ENCODE results near the gene PHGDH. TPM values are rescaled to one million over a fixed set of nuclear protein-coding genes. Genes with fewer than 3 reads are reported as not detected.

Gene PHGDH
- total and polyA plus RNA-seq, 2 of the 13 experiments (the other 11 are each of a cell fraction or from before 2014, with no cell fraction given) = 95.8 to 133 TPM

- TF ChIP-seq POGK (CRISPR knock-in tag; conservative IDR thresholded peaks at IDR 0.05) = peak; percentile 69; the same call in 1 of the 2 replicates
- TF ChIP-seq ZNF513 (CRISPR knock-in tag; conservative IDR thresholded peaks at IDR 0.05) = no peak
- TF ChIP-seq MXD1 (CRISPR knock-in tag; IDR thresholded peaks at IDR 0.05) = no peak
- TF ChIP-seq IKZF4 (CRISPR knock-in tag; IDR thresholded peaks at IDR 0.05; ENCODE audit: borderline replicate concordance, low read depth, not compliant biosample characterization) = no peak
- TF ChIP-seq MAX (IDR thresholded peaks at IDR 0.05) = peak; percentile 68
- TF ChIP-seq SKIL (CRISPR knock-in tag; IDR thresholded peaks at IDR 0.05; ENCODE audit: borderline replicate concordance) = peak; percentile 73
- no peak for TF ChIP-seq KIAA2018 (CRISPR knock-in tag; IDR thresholded peaks at IDR 0.05; ENCODE audit: borderline replicate concordance)
- peak; percentile 88 for TF ChIP-seq ZNF644 (CRISPR knock-in tag; IDR thresholded peaks at IDR 0.05; ENCODE audit: low read depth)
- peak; percentile 88; the same call in 1 of the 2 replicates for TF ChIP-seq ZNF614 (CRISPR knock-in tag; IDR thresholded peaks at IDR 0.05; ENCODE audit: borderline replicate concordance)
- TF ChIP-seq CCAR2 (optimal IDR thresholded peaks at IDR 0.05; ENCODE audit: low read depth, low read length) = no peak
- no peak for TF ChIP-seq ZNF558 (CRISPR knock-in tag; IDR thresholded peaks at IDR 0.05; ENCODE audit: borderline replicate concordance)
- no peak for TF ChIP-seq TP53 (CRISPR knock-in tag; conservative IDR thresholded peaks at IDR 0.05)
- TF ChIP-seq ZNF724P (CRISPR knock-in tag; IDR thresholded peaks at IDR 0.05; ENCODE audit: borderline replicate concordance) = peak; percentile 80; the same call in 1 of the 2 replicates
- TF ChIP-seq DMAP1 (CRISPR knock-in tag; IDR thresholded peaks at IDR 0.05) = no peak; the same call in 1 of the 2 replicates
Observed at GRCh38 chr1:119724611-119725218, 13.0 kb downstream of the PHGDH start (continued).

Measured in HepG2 (cell line).